GM18526 (cell line): Measurements from ENCODE around the gene LACTB.

ENCODE experiments used
- POLR2A ChIP-seq: IDR thresholded peaks from 3 replicates; pipeline ENCODE4 v1.6.1; 2011; ENCODE audit not compliant: insufficient read length; ENCODE audit errors: extremely low read depth

The LACTB gene, protein sequence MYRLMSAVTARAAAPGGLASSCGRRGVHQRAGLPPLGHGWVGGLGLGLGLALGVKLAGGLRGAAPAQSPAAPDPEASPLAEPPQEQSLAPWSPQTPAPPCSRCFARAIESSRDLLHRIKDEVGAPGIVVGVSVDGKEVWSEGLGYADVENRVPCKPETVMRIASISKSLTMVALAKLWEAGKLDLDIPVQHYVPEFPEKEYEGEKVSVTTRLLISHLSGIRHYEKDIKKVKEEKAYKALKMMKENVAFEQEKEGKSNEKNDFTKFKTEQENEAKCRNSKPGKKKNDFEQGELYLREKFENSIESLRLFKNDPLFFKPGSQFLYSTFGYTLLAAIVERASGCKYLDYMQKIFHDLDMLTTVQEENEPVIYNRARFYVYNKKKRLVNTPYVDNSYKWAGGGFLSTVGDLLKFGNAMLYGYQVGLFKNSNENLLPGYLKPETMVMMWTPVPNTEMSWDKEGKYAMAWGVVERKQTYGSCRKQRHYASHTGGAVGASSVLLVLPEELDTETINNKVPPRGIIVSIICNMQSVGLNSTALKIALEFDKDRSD

GRCh38 chr15:63121382-63122001 is at the start of gene LACTB:
LACTB (plus strand) TSS chr15:63121861; CDS start chr15:63121872, 11 bp downstream.
- peak; percentile 45 for TF ChIP-seq POLR2A

GRCh38 chr15:63072023-63072650 is 49.5 kb upstream of the LACTB start:
- no peak for TF ChIP-seq POLR2A

DNA sequence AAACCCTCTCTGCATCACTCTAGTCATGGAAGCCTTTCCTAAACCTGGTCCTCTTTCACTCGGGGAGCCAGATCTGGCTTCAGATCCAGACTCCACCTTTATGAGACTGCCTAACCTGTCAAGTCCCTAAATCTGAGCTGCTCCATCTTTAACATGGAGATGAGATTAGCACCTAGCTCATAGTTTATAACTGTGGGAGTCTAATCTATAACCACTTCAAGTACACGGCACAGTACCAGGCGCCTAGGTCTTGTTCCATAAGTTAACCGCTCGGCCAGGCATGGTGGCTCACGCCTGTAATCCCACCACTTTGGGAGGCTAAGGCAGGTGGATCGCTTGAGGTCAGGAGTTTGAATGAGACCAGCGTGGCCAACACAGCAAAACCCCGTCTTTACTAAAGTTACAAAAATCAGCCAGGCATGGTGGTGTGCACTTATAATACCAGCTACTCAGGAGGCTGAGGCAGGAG is 48.8 kb upstream of the LACTB start:
- TF ChIP-seq POLR2A = no peak

DNA sequence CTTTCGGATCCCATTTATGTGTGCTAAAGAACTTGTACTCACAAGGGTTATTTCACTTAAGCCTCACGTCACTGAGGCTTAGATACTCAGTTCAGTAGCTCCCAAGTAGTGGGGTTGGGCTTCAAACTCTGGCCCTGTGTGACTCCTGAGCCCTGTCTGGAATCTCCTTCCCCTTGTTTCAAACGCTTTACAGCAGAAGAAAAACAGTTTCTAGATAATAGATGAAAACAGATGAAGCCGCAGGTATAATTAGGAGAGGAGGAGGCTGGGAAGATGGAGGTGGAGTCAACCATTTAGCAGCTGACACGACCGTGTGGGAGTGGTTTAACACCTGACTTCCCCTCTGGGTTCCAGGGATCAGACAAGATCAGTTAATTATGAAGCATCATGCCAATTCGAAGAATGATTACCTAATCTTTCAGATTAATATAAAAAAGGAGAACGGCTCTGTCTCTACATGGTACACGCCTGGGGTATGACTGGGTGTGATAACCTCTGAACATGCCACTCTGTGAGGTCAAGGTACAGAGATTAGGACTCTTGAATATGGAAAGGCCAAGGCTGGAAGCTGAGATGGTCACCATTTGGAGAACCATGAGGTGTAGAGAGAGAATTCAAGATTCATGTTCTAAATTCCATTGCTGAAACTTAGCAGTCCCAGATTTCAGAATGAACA is 48.0 kb upstream of the LACTB start:
- TF ChIP-seq POLR2A = no peak

GRCh38 chr15:63075015-63075983 is 46.4 kb upstream of the LACTB start:
- TF ChIP-seq POLR2A = no peak

DNA sequence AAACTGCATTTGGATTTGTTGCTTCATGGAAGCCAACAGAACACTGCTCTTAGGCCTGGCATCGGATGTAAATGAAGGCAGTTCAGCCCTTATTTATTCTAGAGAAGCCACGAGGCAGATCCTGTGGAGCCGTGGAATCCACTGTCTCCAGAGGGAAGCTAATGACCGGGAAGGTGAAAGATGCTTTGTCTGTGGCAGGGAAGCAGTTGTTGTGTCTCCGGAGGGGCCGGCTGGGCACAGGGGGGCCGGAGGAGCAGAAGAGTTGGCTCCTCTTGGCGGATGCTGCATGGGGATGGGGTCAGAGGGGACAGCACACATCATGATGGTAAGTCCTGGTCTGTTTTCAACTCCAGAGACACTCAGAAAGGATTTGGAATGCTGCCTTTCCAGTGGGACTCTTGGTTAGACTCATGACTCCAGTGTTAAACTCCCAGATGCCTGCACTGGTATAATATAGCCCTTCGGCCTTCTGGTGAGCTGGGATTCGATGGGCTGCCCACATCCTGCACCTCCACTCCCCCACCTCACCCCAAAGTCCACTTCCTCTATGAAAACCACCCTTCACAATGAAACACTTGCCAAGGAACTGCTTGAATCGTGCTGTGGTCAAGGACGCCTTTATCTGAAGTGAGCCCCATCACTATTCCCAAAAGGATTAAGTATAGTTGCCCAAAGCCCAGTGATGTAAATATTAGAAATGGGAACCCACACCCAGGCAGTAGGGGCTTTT is 45.5 kb upstream of the LACTB start:
- TF ChIP-seq POLR2A = no peak

- no peak for TF ChIP-seq POLR2A
Observed at GRCh38 chr15:63076714-63077046, 45.0 kb upstream of the LACTB start.

GRCh38 chr15:63077952-63078351 is 43.7 kb upstream of the LACTB start:
- TF ChIP-seq POLR2A = no peak

GRCh38 chr15:63079947-63080626 is 41.6 kb upstream of the LACTB start:
- TF ChIP-seq POLR2A = no peak

GRCh38 chr15:63080634-63081250 is 40.9 kb upstream of the LACTB start:
- TF ChIP-seq POLR2A = no peak

DNA sequence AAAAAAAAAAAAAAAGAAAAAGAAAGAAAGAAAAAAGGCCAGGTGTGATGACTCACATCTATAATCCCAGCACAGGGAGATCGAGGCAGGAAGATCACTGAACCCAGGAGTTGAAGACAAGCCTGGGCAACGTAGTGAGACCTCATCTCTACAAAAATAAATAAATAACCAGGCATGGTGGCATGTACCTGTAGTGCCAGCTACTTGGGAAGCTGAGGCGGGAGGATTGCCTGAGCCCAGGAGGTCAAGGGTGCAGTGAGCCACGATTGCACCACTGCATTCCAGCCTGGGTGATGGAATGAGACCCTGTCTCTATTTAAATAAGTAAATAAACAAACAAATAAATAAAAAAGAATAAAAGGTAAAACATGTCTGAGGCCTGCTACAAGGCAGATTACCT is 39.3 kb upstream of the LACTB start:
- TF ChIP-seq POLR2A = no peak

DNA sequence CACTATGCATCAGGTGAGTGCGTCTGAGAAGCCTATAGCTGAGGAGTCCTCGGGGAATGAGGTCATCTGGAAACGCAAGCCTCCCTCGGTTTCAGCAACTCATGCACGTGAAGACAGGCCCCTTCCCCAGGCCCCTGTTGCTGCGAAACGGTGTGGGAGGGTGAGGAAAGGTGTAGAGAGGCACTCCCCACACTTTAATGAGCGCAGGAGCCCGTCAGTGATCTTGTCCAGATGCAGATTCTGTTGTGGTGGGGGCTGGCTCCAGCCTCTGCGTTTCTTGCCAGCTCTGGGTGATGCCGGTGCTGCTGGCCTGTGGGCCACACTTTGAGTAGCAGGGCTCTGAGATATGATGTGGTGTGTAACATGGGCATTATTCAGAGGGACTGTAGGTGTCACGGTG is 38.6 kb upstream of the LACTB start:
- TF ChIP-seq POLR2A = no peak

DNA sequence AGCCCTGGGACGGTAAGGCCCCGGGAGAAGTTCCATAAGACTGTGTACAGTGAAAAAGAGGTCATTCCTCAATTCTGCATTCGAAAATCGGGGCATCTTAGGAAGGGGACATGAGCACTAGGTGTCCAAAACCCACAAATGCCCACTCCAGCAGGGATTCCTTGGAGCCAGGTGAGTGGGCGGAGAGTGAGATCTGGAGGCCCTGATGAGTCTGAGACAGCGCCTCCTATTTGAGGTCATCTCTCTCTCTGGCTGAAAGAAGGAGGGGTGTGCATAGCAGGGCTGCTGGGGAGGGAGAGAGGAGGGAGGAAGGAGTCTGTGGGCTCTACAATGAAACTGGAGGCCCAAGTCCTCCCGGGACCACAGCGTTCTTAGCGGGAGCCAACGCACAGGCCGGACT is 38.1 kb upstream of the LACTB start:
- no peak for TF ChIP-seq POLR2A
